ENCODE data around the gene GRPEL1. TPM values are rescaled to one million over a fixed set of nuclear protein-coding genes. Genes with fewer than 3 reads are reported as not detected.

The GRPEL1 gene
- total and polyA plus RNA-seq, 10 of the 15 experiments (the other 5 are each of a cell fraction or from before 2014, with no cell fraction given) = 30.8 to 119 (median 67.6) TPM

DNA sequence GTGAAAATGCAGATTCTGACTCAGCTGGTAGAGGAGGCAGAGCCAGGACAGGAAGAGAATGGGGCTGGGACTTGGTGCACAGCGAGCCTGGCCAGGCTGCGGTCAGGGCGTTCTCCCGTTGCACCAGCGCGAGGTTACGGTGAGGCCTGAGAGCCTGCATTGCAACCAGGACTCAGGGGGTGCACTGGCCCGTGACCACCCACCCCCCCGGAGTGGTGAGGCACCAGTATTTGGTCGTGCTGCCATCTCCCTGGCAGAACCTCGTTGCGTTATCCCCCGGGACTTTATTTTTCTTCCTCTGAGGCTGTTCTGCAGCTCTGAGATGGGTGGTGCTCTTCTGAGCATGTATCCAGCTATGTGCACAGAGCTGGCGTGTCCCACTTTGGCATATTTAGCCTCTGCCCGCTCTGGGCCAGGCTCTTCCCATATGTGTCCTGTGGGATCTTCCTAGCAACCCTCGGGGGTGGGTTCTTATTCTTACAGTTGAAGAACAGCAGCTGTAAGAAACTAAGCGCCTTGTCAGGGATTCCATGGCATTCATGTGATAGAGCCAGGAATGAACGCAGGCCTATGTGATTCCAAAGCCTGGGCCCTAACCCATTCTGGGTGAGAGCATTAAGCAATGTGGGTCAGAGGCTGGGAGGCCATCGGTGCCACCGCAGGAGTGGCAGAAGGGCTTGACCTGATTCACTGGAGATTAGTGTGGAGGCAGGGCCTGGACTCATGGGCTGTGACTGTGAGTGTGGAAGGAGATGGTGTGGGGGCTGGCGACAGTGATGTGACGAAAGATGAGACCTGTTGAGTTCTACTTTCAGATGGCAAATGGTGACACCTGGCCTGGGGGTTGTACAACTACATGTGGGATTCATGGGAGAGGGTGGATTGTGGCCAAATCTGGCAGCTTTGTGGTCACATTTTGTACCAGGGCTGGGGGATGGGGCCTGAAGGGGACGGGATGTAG lies 21.6 kb downstream of the GRPEL1 start:
- peak overlapping the region; percentile 83 for H3K4me3 ChIP-seq
- no peak overlapping the region for H3K27ac ChIP-seq (ENCODE audit: control insufficient read depth, insufficient read depth)
- H3K4me2 ChIP-seq (ENCODE audit: control insufficient read depth, insufficient read depth) = peak overlapping the region; percentile 98
- intact Hi-C loops (cut with micrococcal nuclease; ENCODE audit: unreplicated experiment) (loop anchor here (2.0 to 5.0 kb wide), 2 partner anchors 13 to 139 kb away; partner anchors contain the start of gene TBC1D14), in situ Hi-C loops (cut with MboI) (no loop called here)
- no peak overlapping the region for H2AFZ ChIP-seq (ENCODE audit: control insufficient read depth, low read depth, low read length)
- peak overlapping the region; percentile 50; the same call in 1 of the 2 replicates for H3K9ac ChIP-seq (ENCODE audit: control insufficient read depth, insufficient read depth, low read length)
- WGBS (ENCODE audit: insufficient coverage, insufficient replicate concordance, low lambda C conversion rate, missing lambda C conversion rate) = 12% methylated on average over 23 of the region's 23 CpGs
- RAD21 ChIA-PET (ENCODE audit: unreplicated experiment) = interaction anchor here (1.0 to 4.7 kb wide), 4 partner anchors 12 to 72 kb away, joined by 4 to 87 read pairs (median 4); partner anchors contain the start of gene GRPEL1
- ATAC-seq (peak; percentile 53), FAIRE-seq (no peak), DNase-seq (ENCODE audit: low read depth, low spot score) (peak; percentile 66)
- no peaks in the 10 kb centered on the region for H3K9me3 ChIP-seq (replicated peaks; ENCODE audit: control insufficient read depth, insufficient read depth, low read length)
- POLR2A ChIA-PET = interaction anchor here (0.9 to 7.2 kb wide), 4 partner anchors 16 to 329 kb away, joined by 3 to 88 read pairs (median 4); partner anchors contain the start of gene GRPEL1
- CTCF ChIA-PET = interaction anchor here (0.9 to 9.1 kb wide), 8 partner anchors 12 to 330 kb away, joined by 3 to 210 read pairs (median 6); partner anchors contain the start of gene GRPEL1
- H3K36me3 ChIP-seq (ENCODE audit: control insufficient read depth in 2 of 2, insufficient read depth in 2 of 2, low read length in 1 of 2) = no peaks in the 10 kb centered on the region; a peak in 1 of 4 replicates
- H3K4me1 ChIP-seq (ENCODE audit: control insufficient read depth, insufficient read depth, low read length) = peaks cover 27% of the 10 kb centered on the region
- BruUV-seq (replicated peaks) = no TSS peak
- peaks cover 0 to 2% of the 10 kb centered on the region in 2 experiments; a peak in 1 of 4 replicates for H3K27me3 ChIP-seq (replicated peaks in 1 of 2; ENCODE audit: control insufficient read depth in 2 of 2, insufficient read depth in 2 of 2, low read length in 1 of 2)
- peaks cover 49% of the 10 kb centered on the region for H3K79me2 ChIP-seq (ENCODE audit: control insufficient read depth, insufficient read depth, low read length)
- SMC1A ChIA-PET (ENCODE audit: uncharacterized antibody, unreplicated experiment) = interaction anchor here (0.7 to 5.6 kb wide), 9 partner anchors 12 to 195 kb away, joined by 3 to 79 read pairs (median 3); partner anchors contain the start of gene GRPEL1
- H4K20me1 ChIP-seq (ENCODE audit: control insufficient read depth, insufficient read depth) = peaks cover 10% of the 10 kb centered on the region; the same call in 1 of the 2 replicates
- TF ChIP-seq ZSCAN29 (IDR thresholded peaks at IDR 0.05) (no peak), TBL1XR1 (IDR thresholded peaks at IDR 0.05; ENCODE audit: low read depth, low read length) (0 out of 2 replicates have a peak, but pooled peaks have one; percentile 24), ZZZ3 (IDR thresholded peaks at IDR 0.05; ENCODE audit: control insufficient read depth, insufficient read length, low read depth) (no peak), RUNX3 (IDR thresholded peaks at IDR 0.05; ENCODE audit: low read length) (peak; percentile 82), IKZF1 (conservative IDR thresholded peaks at IDR 0.05) (peak; percentile 39; the same call in 1 of the 2 replicates), GATAD2B (conservative IDR thresholded peaks at IDR 0.05; ENCODE audit: low read depth) (0 out of 2 replicates have a peak, but pooled peaks have one; percentile 14), SPI1 (IDR thresholded peaks at IDR 0.05; ENCODE audit: borderline replicate concordance, insufficient read depth, low read depth, low read length) (no peak), TCF3 (IDR thresholded peaks at IDR 0.05; ENCODE audit: borderline replicate concordance, insufficient read depth, low read depth, low read length) (0 out of 2 replicates have a peak, but pooled peaks have one; percentile 24), IKZF2 (IDR thresholded peaks at IDR 0.05) (peak in 1 of 2 experiments; percentile 19; a peak in 1 of 4 replicates), MEF2B (IDR thresholded peaks at IDR 0.05; ENCODE audit: partially characterized antibody, poor library complexity, severe bottlenecking) (peak; percentile 22), POU2F2 (IDR thresholded peaks at IDR 0.05; ENCODE audit: borderline replicate concordance, low read depth, low read length) (no peak), PAX5 (IDR thresholded peaks at IDR 0.05; ENCODE audit: borderline replicate concordance, low read depth, low read length) (peak; percentile 95), BHLHE40 (IDR thresholded peaks at IDR 0.05; ENCODE audit: borderline replicate concordance in 1 of 2, low read depth in 2 of 2, low read length in 1 of 2) (peak in 1 of 2 experiments; percentile 55; a peak in 2 of 4 replicates), NR2F1 (conservative IDR thresholded peaks at IDR 0.05) (peak; percentile 36; the same call in 1 of the 2 replicates)
- TF ChIP-seq, protein P1, sequence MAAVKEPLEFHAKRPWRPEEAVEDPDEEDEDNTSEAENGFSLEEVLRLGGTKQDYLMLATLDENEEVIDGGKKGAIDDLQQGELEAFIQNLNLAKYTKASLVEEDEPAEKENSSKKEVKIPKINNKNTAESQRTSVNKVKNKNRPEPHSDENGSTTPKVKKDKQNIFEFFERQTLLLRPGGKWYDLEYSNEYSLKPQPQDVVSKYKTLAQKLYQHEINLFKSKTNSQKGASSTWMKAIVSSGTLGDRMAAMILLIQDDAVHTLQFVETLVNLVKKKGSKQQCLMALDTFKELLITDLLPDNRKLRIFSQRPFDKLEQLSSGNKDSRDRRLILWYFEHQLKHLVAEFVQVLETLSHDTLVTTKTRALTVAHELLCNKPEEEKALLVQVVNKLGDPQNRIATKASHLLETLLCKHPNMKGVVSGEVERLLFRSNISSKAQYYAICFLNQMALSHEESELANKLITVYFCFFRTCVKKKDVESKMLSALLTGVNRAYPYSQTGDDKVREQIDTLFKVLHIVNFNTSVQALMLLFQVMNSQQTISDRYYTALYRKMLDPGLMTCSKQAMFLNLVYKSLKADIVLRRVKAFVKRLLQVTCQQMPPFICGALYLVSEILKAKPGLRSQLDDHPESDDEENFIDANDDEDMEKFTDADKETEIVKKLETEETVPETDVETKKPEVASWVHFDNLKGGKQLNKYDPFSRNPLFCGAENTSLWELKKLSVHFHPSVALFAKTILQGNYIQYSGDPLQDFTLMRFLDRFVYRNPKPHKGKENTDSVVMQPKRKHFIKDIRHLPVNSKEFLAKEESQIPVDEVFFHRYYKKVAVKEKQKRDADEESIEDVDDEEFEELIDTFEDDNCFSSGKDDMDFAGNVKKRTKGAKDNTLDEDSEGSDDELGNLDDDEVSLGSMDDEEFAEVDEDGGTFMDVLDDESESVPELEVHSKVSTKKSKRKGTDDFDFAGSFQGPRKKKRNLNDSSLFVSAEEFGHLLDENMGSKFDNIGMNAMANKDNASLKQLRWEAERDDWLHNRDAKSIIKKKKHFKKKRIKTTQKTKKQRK (IDR thresholded peaks at IDR 0.05; ENCODE audit: low read depth, low read length) = no peak
